PC-3 (cell line): ENCODE results near the gene TRAPPC3L. TPM values are rescaled to one million over a fixed set of nuclear protein-coding genes. Genes with fewer than 3 reads are reported as not detected.
A peak's percentile ranks its signal among the peaks of the same experiment; 100 is the strongest.

Source experiments
- ATAC-seq: fragments of 200-7000 bp; cut with Tn5 transposase; 2 replicates; pipeline ENCODE4 v1.9.1; 2020; ENCODE audit warnings: mild to moderate bottlenecking, moderate library complexity
- BruUV-seq: library from RNA; stranded (reverse); fragments of 400-500 nt; replicated peaks from 2 replicates; lab custom pipeline; 2021; lab: Mats Ljungman, UMichigan
- CTCF ChIA-PET: fragments of 300-600 bp; sonication (Branson Sonifier 250); formaldehyde crosslinking; loops from one replicate; lab custom pipeline; 2022; ENCODE audit warnings: antibody characterized with exemption; lab: Charles Lee
- POLR2A ChIA-PET: fragments of 300-600 bp; sonication (Branson Sonifier 250); formaldehyde crosslinking; loops from one replicate; lab custom pipeline; 2022; ENCODE audit warnings: antibody characterized with exemption; ENCODE audit not compliant: unreplicated experiment; lab: Charles Lee
- DNase-seq: peaks from one replicate; pipeline ENCODE4 v3.0.0-alpha.2; 2015
- H2AFZ ChIP-seq: fragments of 300-600 bp; sonication (generic); 2 replicates; pipeline ENCODE4 v1.6.0; 2016; ENCODE audit warnings: antibody characterized with exemption, low read length
- H3F3A ChIP-seq: fragments of 300-600 bp; sonication (generic); one replicate; pipeline ENCODE4 v1.6.0; 2017; ENCODE audit warnings: antibody characterized with exemption, low read length, control low read depth, mild to moderate bottlenecking; ENCODE audit not compliant: unreplicated experiment
- H3K27ac ChIP-seq: fragments of 300-600 bp; sonication (generic); 2 replicates; pipeline ENCODE4 v1.5.1; 2016; ENCODE audit warnings: mild to moderate bottlenecking, low read length
- H3K27me3 ChIP-seq: fragments of 300-600 bp; sonication (generic); 2 replicates; pipeline ENCODE4 v1.6.1; 2016; ENCODE audit warnings: low read length, mixed read lengths
- H3K36me3 ChIP-seq: fragments of 300-600 bp; sonication (generic); 2 replicates; pipeline ENCODE4 v1.6.1; 2016; ENCODE audit warnings: low read depth, mixed run types, low read length, mixed read lengths
- H3K4me1 ChIP-seq: fragments of 300-600 bp; sonication (generic); 2 replicates; pipeline ENCODE4 v1.5.1; 2016; ENCODE audit warnings: low read length; ENCODE audit not compliant: insufficient read depth
- H3K4me2 ChIP-seq: fragments of 300-600 bp; sonication (generic); 2 replicates; pipeline ENCODE4 v1.6.0; 2016; ENCODE audit warnings: low read length
- H3K4me3 ChIP-seq: fragments of 300-600 bp; sonication (generic); 2 replicates; pipeline ENCODE4 v1.5.1; 2016; ENCODE audit warnings: mild to moderate bottlenecking, low read length, mixed read lengths
- H3K79me2 ChIP-seq: fragments of 300-600 bp; sonication (generic); 2 replicates; pipeline ENCODE4 v1.6.1; 2017; ENCODE audit warnings: low read length, mixed read lengths
- H3K9ac ChIP-seq: fragments of 300-600 bp; sonication (generic); 2 replicates; pipeline ENCODE4 v1.6.0; 2016; ENCODE audit warnings: mild to moderate bottlenecking, low read length
- H3K9me2 ChIP-seq: fragments of 300-600 bp; sonication (generic); replicated peaks from 2 replicates; pipeline ENCODE4 v1.6.1; 2016; ENCODE audit warnings: mixed run types, low read length, mixed read lengths
- H3K9me3 ChIP-seq: fragments of 300-600 bp; sonication (generic); 2 replicates; pipeline ENCODE4 v1.6.1; 2016; ENCODE audit warnings: low read length, mixed read lengths
- H4K20me1 ChIP-seq: fragments of 300-600 bp; sonication (generic); 2 replicates; pipeline ENCODE4 v1.6.1; 2016; ENCODE audit warnings: low read length, mixed read lengths
- CTCF ChIP-seq: fragments of 300-600 bp; sonication (generic); conservative IDR thresholded peaks from 2 replicates; pipeline ENCODE4 v1.5.1; 2017; ENCODE audit warnings: antibody characterized with exemption, low read depth, mild to moderate bottlenecking, low read length
- EZH2 ChIP-seq: fragments of 300-600 bp; sonication (generic); IDR thresholded peaks from one replicate; pipeline ENCODE4 v1.6.1; 2017; ENCODE audit warnings: antibody characterized with exemption, mild to moderate bottlenecking, low read length; ENCODE audit not compliant: unreplicated experiment
- EZH2phosphoT487 ChIP-seq: fragments of 300-600 bp; sonication (generic); IDR thresholded peaks from 2 replicates; pipeline ENCODE4 v1.6.1; 2018; ENCODE audit warnings: mild to moderate bottlenecking, antibody characterized with exemption, low read length, borderline replicate concordance
- intact Hi-C: fragments of 100-400 bp; cut with micrococcal nuclease; formaldehyde crosslinking; loops from 2 replicates; pipeline ENCODE4 v1.9.0; 2023
- total RNA-seq: library from RNA; depleted of rRNA; stranded (reverse); fragments of >200 nt; gene quantifications from 2 replicates; pipeline ENCODE4 v1.2.3, GENCODE V29; 2014

The TRAPPC3L gene
- total RNA-seq, 1 experiment from 2014 or later, result not detected

- H3K27ac ChIP-seq, result no peak overlapping the region
- no peaks in the 10 kb centered on the region for H3F3A ChIP-seq
- H3K79me2 ChIP-seq, result peaks cover 68% of the 10 kb centered on the region
- H3K27me3 ChIP-seq, result no peaks in the 10 kb centered on the region
- peak; percentile 53 for ATAC-seq
- no peaks in the 10 kb centered on the region for H4K20me1 ChIP-seq
- no peak overlapping the region for H3K4me3 ChIP-seq
- ChIA-PET CTCF (no interaction called here), POLR2A (no interaction called here)
- no peak for TF ChIP-seq EZH2phosphoT487
- no peak for TF ChIP-seq EZH2
- no peak for TF ChIP-seq CTCF
- H3K4me1 ChIP-seq, result peaks cover 1% of the 10 kb centered on the region; the same call in 1 of the 2 replicates
- no peak overlapping the region for H2AFZ ChIP-seq
- intact Hi-C loops, result no loop called here
- H3K9me3 ChIP-seq, result no peaks in the 10 kb centered on the region
- no peak for DNase-seq
- H3K36me3 ChIP-seq, result peaks cover 4% of the 10 kb centered on the region; the same call in 1 of the 2 replicates
- no peak overlapping the region for H3K9ac ChIP-seq
- no TSS peak for BruUV-seq
- no peak overlapping the region for H3K4me2 ChIP-seq
- no peaks in the 10 kb centered on the region for H3K9me2 ChIP-seq
Observed at GRCh38 chr6:116578335-116578734, 32.9 kb upstream of the TRAPPC3L start.

GRCh38 chr6:116577486-116577885 is 32.0 kb upstream of the TRAPPC3L start:
- H3K9me2 ChIP-seq, result no peaks in the 10 kb centered on the region
- ChIA-PET POLR2A (no interaction called here), CTCF (no interaction called here)
- no peak overlapping the region for H2AFZ ChIP-seq
- TF ChIP-seq EZH2phosphoT487 (no peak), EZH2 (no peak)
- no TSS peak for BruUV-seq
- H3K4me3 ChIP-seq, result no peak overlapping the region
- ATAC-seq (no peak), DNase-seq (no peak)
- no peaks in the 10 kb centered on the region for H3K27me3 ChIP-seq
- H3K27ac ChIP-seq, result no peak overlapping the region
- H3K36me3 ChIP-seq, result peaks cover 4% of the 10 kb centered on the region; the same call in 1 of the 2 replicates
- no peak overlapping the region for H3K9ac ChIP-seq
- H3K4me2 ChIP-seq, result no peak overlapping the region
- peaks cover 9% of the 10 kb centered on the region; the same call in 1 of the 2 replicates for H3K4me1 ChIP-seq
- intact Hi-C loops, result no loop called here
- H3F3A ChIP-seq, result no peaks in the 10 kb centered on the region
- peaks cover 77% of the 10 kb centered on the region for H3K79me2 ChIP-seq
- H3K9me3 ChIP-seq, result no peaks in the 10 kb centered on the region
- H4K20me1 ChIP-seq, result 0 out of 2 replicates have a peak, but pooled peaks cover 3% of the 10 kb centered on the region

- Histone ChIP-seq H3K4me3 (no peak overlapping the region), H4K20me1 (0 out of 2 replicates have a peak, but pooled peaks cover 3% of the 10 kb centered on the region), H3K36me3 (peaks cover 4% of the 10 kb centered on the region; the same call in 1 of the 2 replicates), H3F3A (no peaks in the 10 kb centered on the region), H3K4me2 (no peak overlapping the region), H3K9ac (no peak overlapping the region), H3K9me3 (no peaks in the 10 kb centered on the region), H2AFZ (no peak overlapping the region), H3K9me2 (no peaks in the 10 kb centered on the region), H3K79me2 (peaks cover 90% of the 10 kb centered on the region), H3K27ac (no peak overlapping the region), H3K4me1 (peaks cover 10% of the 10 kb centered on the region), H3K27me3 (no peaks in the 10 kb centered on the region)
- intact Hi-C loops, result no loop called here
- CTCF ChIA-PET, result no interaction called here
- POLR2A ChIA-PET, result no interaction called here
- no peak for DNase-seq
- ATAC-seq, result no peak
- TF ChIP-seq EZH2phosphoT487 (no peak), CTCF (no peak), EZH2 (no peak)
- no TSS peak for BruUV-seq
Observed at GRCh38 chr6:116575227-116575626, 29.7 kb upstream of the TRAPPC3L start.
